GM18868 (cell line): ENCODE results near the gene NUTM2D.
"Not testable (repeated sequence)": the region's sequence is repeated elsewhere in the genome, so short reads cannot be mapped to it uniquely, and the experiment has no call there.

ENCODE experiments used
- ATAC-seq: cut with Tn5 transposase; IDR thresholded peaks from one replicate; pipeline ENCODE4 v1.9.1; 2021; ENCODE audit warnings: mild to moderate bottlenecking, moderate library complexity; ENCODE audit not compliant: unreplicated experiment

NUTM2D gene

GRCh38 chr10:87357444-87357843 lies at the start of gene NUTM2D:
NUTM2D (plus strand) TSS chr10:87357744; CDS start chr10:87358266, 522 bp downstream.
- not testable (repeated sequence) for ATAC-seq

GRCh38 chr10:87308702-87309101 lies 48.8 kb upstream of the NUTM2D start:
- ATAC-seq = not testable (repeated sequence)

- not testable (repeated sequence) for ATAC-seq
Measured at GRCh38 chr10:87309657-87310056, 47.9 kb upstream of the NUTM2D start.

GRCh38 chr10:87311521-87311920 lies 46.0 kb upstream of the NUTM2D start:
- peak; percentile 50 for ATAC-seq

GRCh38 chr10:87313649-87314359 lies 43.7 kb upstream of the NUTM2D start:
- ATAC-seq = not testable (repeated sequence)

GRCh38 chr10:87314360-87314973 lies 43.1 kb upstream of the NUTM2D start:
- not testable (repeated sequence) for ATAC-seq

- not testable (repeated sequence) for ATAC-seq
Measured at GRCh38 chr10:87321505-87321904, 36.0 kb upstream of the NUTM2D start.

- not testable (repeated sequence) for ATAC-seq
Measured at GRCh38 chr10:87324559-87324958, 33.0 kb upstream of the NUTM2D start.

GRCh38 chr10:87327958-87328357 lies 29.6 kb upstream of the NUTM2D start:
- not testable (repeated sequence) for ATAC-seq

GRCh38 chr10:87329131-87329530 lies 28.4 kb upstream of the NUTM2D start:
- not testable (repeated sequence) for ATAC-seq

GRCh38 chr10:87332687-87333086 lies 24.9 kb upstream of the NUTM2D start:
- ATAC-seq = not testable (repeated sequence)

- not testable (repeated sequence) for ATAC-seq
Measured at GRCh38 chr10:87340411-87340810, 17.1 kb upstream of the NUTM2D start.

GRCh38 chr10:87341546-87342142 lies 15.9 kb upstream of the NUTM2D start:
- ATAC-seq = peak; percentile 12

GRCh38 chr10:87342249-87342710 lies 15.3 kb upstream of the NUTM2D start:
- ATAC-seq = peak; percentile 84

GRCh38 chr10:87342711-87343258 lies 14.8 kb upstream of the NUTM2D start:
- ATAC-seq = peak; percentile 71

- not testable (repeated sequence) for ATAC-seq
Measured at GRCh38 chr10:87345743-87346142, 11.8 kb upstream of the NUTM2D start.

GRCh38 chr10:87350161-87350560 lies 7.4 kb upstream of the NUTM2D start:
- ATAC-seq = not testable (repeated sequence)

GRCh38 chr10:87352825-87353224 lies 4.7 kb upstream of the NUTM2D start:
- not testable (repeated sequence) for ATAC-seq

GRCh38 chr10:87355110-87355509 lies 2.4 kb upstream of the NUTM2D start:
- not testable (repeated sequence) for ATAC-seq

- ATAC-seq = not testable (repeated sequence)
Measured at GRCh38 chr10:87358159-87358558, 615 bp downstream of the NUTM2D start.

GRCh38 chr10:87369514-87370112 lies 12.1 kb downstream of the NUTM2D start:
- not testable (repeated sequence) for ATAC-seq
